ENCODE data around the gene GALNT3. TPM values are rescaled to one million over a fixed set of nuclear protein-coding genes. Genes with fewer than 3 reads are reported as not detected.
A peak's percentile ranks its signal among the peaks of the same experiment; 100 is the strongest.

The GALNT3 gene
- total RNA-seq, 1 donor: 3.1 TPM

- no peak overlapping the region for H3K4me3 ChIP-seq (ENCODE audit: low read depth, low read length)
- no peak for TF ChIP-seq CTCF (IDR thresholded peaks at IDR 0.05; ENCODE audit: insufficient read depth, low read length)
- DNase-seq (ENCODE audit: low read depth): no peak
Observed at GRCh38 chr2:165801176-165801575, 7.1 kb upstream of the GALNT3 start.

GRCh38 chr2:165796819-165797530 is 2.9 kb upstream of the GALNT3 start:
- no peak for TF ChIP-seq CTCF (IDR thresholded peaks at IDR 0.05; ENCODE audit: insufficient read depth, low read length)

GRCh38 chr2:165796129-165796528 is 2.1 kb upstream of the GALNT3 start:
- no peak overlapping the region for H3K4me3 ChIP-seq (ENCODE audit: low read depth, low read length)
- DNase-seq (ENCODE audit: low read depth): no peak
- TF ChIP-seq CTCF (IDR thresholded peaks at IDR 0.05; ENCODE audit: insufficient read depth, low read length): no peak

More at GRCh38 chr2:165796819-165797530, 2.9 kb upstream of the GALNT3 start:
- no peak overlapping the region for H3K4me3 ChIP-seq (ENCODE audit: low read depth, low read length)
- no peak for DNase-seq (ENCODE audit: low read depth)

GRCh38 chr2:165795011-165795410 is 964 bp upstream of the GALNT3 start:
- peak; percentile 16 for DNase-seq (ENCODE audit: low read depth)
- no peak overlapping the region for H3K4me3 ChIP-seq (ENCODE audit: low read depth, low read length)

GRCh38 chr2:165794536-165794928 is 485 bp upstream of the GALNT3 start:
- DNase-seq (ENCODE audit: low read depth): peak; percentile 22
- peak overlapping the region; percentile 47 for H3K4me3 ChIP-seq (ENCODE audit: low read depth, low read length)
- TF ChIP-seq CTCF (IDR thresholded peaks at IDR 0.05; ENCODE audit: insufficient read depth, low read length): no peak

More at GRCh38 chr2:165795011-165795410, 964 bp upstream of the GALNT3 start:
- TF ChIP-seq CTCF (IDR thresholded peaks at IDR 0.05; ENCODE audit: insufficient read depth, low read length): no peak

GRCh38 chr2:165793161-165793778 is 777 bp downstream of the GALNT3 start:
- TF ChIP-seq CTCF (IDR thresholded peaks at IDR 0.05; ENCODE audit: insufficient read depth, low read length): no peak
- no peak for DNase-seq (ENCODE audit: low read depth)
- H3K4me3 ChIP-seq (ENCODE audit: low read depth, low read length): peak overlapping the region; percentile 47
